DOHH2 (cell line): ENCODE measurements around the gene HIPK2.

ENCODE experiments used
- H3F3A ChIP-seq: fragments of 200-600 bp; sonication (generic), shearing (Covaris generic); 2 replicates; pipeline ENCODE4 v1.6.0; 2016; ENCODE audit warnings: antibody characterized with exemption, mild to moderate bottlenecking; ENCODE audit not compliant: control insufficient read depth, insufficient read depth
- H3K27ac ChIP-seq: fragments of 200-600 bp; sonication (generic); 2 replicates; pipeline ENCODE4 v1.5.1; 2014; ENCODE audit warnings: low read depth, mild to moderate bottlenecking, low read length, moderate library complexity
- H3K27me3 ChIP-seq: fragments of 200-600 bp; sonication (generic); 2 replicates; pipeline ENCODE4 v1.6.1; 2014; ENCODE audit warnings: mild to moderate bottlenecking, low read length, mixed read lengths; ENCODE audit not compliant: control insufficient read depth
- H3K36me3 ChIP-seq: fragments of 200-600 bp; sonication (generic); 2 replicates; pipeline ENCODE4 v1.6.1; 2014; ENCODE audit warnings: mild to moderate bottlenecking, low read length, moderate library complexity, mixed read lengths; ENCODE audit not compliant: control insufficient read depth
- H3K4me1 ChIP-seq: fragments of 200-600 bp; sonication (generic); 2 replicates; pipeline ENCODE4 v1.6.1; 2014; ENCODE audit warnings: mild to moderate bottlenecking, low read length, mixed read lengths; ENCODE audit not compliant: control insufficient read depth
- H3K4me2 ChIP-seq: fragments of 200-600 bp; sonication (generic); 2 replicates; pipeline ENCODE4 v1.6.0; 2014; ENCODE audit warnings: mild to moderate bottlenecking, low read length, moderate library complexity
- H3K4me3 ChIP-seq: fragments of 200-600 bp; sonication (generic); 2 replicates; pipeline ENCODE4 v1.5.1; 2014; ENCODE audit warnings: mild to moderate bottlenecking, low read length, mixed read lengths
- H3K79me2 ChIP-seq: fragments of 200-600 bp; sonication (generic); 2 replicates; pipeline ENCODE4 v1.6.1; 2014; ENCODE audit warnings: mild to moderate bottlenecking, low read length, mixed read lengths; ENCODE audit not compliant: control insufficient read depth
- H3K9me2 ChIP-seq: fragments of 200-600 bp; sonication (generic); replicated peaks from 2 replicates; pipeline ENCODE4 v1.6.1; 2014; ENCODE audit warnings: mild to moderate bottlenecking, low read length, mixed read lengths; ENCODE audit not compliant: control insufficient read depth
- H3K9me3 ChIP-seq: fragments of 200-600 bp; sonication (generic); 2 replicates; pipeline ENCODE4 v1.6.1; 2014; ENCODE audit warnings: antibody characterized with exemption, low read length, mixed read lengths; ENCODE audit not compliant: control insufficient read depth, insufficient read depth
- H4K20me1 ChIP-seq: fragments of 200-600 bp; sonication (generic); 2 replicates; pipeline ENCODE4 v1.6.0; 2014; ENCODE audit warnings: low read depth, mild to moderate bottlenecking, antibody characterized with exemption, low read length, moderate library complexity; ENCODE audit not compliant: control insufficient read depth, insufficient read depth
- EZH2phosphoT487 ChIP-seq: fragments of 200-600 bp; sonication (generic); IDR thresholded peaks from 2 replicates; pipeline ENCODE4 v1.6.1; 2017; ENCODE audit warnings: borderline replicate concordance, mild to moderate bottlenecking, antibody characterized with exemption, low read length, moderate library complexity, mixed read lengths
- TF ChIP-seq, protein P1 (sequence below): fragments of 200-600 bp; sonication (generic); IDR thresholded peaks from one replicate; pipeline ENCODE4 v1.5.1; 2014; ENCODE audit warnings: antibody characterized with exemption, mild to moderate bottlenecking, low read depth, low read length; ENCODE audit not compliant: poor library complexity, severe bottlenecking

HIPK2 gene

GRCh38 chr7:139681463-139681755 lies 96.4 kb downstream of the HIPK2 start:
- H3F3A ChIP-seq, result no peaks in the 10 kb centered on the region
- H3K27ac ChIP-seq, result no peak overlapping the region
- no peak overlapping the region for H3K4me3 ChIP-seq
- H4K20me1 ChIP-seq, result no peaks in the 10 kb centered on the region
- TF ChIP-seq, protein P1, sequence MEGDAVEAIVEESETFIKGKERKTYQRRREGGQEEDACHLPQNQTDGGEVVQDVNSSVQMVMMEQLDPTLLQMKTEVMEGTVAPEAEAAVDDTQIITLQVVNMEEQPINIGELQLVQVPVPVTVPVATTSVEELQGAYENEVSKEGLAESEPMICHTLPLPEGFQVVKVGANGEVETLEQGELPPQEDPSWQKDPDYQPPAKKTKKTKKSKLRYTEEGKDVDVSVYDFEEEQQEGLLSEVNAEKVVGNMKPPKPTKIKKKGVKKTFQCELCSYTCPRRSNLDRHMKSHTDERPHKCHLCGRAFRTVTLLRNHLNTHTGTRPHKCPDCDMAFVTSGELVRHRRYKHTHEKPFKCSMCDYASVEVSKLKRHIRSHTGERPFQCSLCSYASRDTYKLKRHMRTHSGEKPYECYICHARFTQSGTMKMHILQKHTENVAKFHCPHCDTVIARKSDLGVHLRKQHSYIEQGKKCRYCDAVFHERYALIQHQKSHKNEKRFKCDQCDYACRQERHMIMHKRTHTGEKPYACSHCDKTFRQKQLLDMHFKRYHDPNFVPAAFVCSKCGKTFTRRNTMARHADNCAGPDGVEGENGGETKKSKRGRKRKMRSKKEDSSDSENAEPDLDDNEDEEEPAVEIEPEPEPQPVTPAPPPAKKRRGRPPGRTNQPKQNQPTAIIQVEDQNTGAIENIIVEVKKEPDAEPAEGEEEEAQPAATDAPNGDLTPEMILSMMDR, result no peak
- no peak for TF ChIP-seq EZH2phosphoT487
- peaks cover 8% of the 10 kb centered on the region for H3K27me3 ChIP-seq
- no peaks in the 10 kb centered on the region for H3K36me3 ChIP-seq
- H3K9me3 ChIP-seq, result no peaks in the 10 kb centered on the region
- H3K79me2 ChIP-seq, result no peaks in the 10 kb centered on the region
- no peak overlapping the region for H3K4me2 ChIP-seq
- H3K4me1 ChIP-seq, result no peaks in the 10 kb centered on the region
- no peaks in the 10 kb centered on the region for H3K9me2 ChIP-seq

DNA sequence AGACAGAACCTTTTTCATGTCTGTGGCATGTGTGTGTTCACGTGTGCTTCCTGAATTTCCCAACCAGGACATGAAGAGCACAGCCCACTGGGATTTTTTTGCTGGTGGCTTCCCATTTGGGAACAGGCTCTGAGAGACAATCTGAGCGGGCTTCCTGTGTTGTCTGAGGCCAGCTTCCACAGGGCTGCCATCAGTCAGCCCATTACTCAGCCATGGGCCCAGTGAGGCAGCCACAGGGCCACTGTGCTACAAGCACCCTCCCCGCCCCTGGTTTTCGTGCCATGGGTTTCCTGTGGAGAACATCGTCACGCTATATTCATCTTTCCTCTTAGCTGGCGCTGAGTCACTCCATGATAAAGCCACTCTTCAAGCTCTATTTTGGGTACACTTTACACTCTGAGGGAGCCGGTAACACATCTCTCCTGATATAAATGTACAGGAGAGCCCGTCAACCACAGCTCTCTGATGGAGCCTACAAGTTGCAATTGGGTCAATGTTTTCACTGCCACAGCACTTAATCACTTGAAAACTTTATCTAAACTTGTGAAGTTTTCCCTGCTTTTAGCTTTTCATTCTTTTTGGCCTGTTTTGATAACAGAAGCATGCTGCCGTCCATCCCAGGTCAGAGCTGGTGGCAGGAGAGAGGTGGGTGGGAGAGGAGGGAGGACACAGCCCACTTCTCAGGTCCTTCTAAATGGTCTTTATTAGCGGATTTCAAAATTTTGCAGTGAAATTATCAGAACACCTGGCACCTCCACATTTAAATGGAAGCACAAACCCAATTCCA lies 96.9 kb downstream of the HIPK2 start:
- Histone ChIP-seq H3K27me3 (peaks cover 12% of the 10 kb centered on the region), H3K27ac (no peak overlapping the region), H3K4me3 (no peak overlapping the region), H3K4me2 (no peak overlapping the region), H3K9me3 (no peaks in the 10 kb centered on the region), H4K20me1 (no peaks in the 10 kb centered on the region), H3K9me2 (no peaks in the 10 kb centered on the region), H3K36me3 (no peaks in the 10 kb centered on the region), H3K4me1 (no peaks in the 10 kb centered on the region), H3F3A (no peaks in the 10 kb centered on the region), H3K79me2 (no peaks in the 10 kb centered on the region)
- no peak for TF ChIP-seq EZH2phosphoT487
- TF ChIP-seq, protein P1, result no peak

DNA sequence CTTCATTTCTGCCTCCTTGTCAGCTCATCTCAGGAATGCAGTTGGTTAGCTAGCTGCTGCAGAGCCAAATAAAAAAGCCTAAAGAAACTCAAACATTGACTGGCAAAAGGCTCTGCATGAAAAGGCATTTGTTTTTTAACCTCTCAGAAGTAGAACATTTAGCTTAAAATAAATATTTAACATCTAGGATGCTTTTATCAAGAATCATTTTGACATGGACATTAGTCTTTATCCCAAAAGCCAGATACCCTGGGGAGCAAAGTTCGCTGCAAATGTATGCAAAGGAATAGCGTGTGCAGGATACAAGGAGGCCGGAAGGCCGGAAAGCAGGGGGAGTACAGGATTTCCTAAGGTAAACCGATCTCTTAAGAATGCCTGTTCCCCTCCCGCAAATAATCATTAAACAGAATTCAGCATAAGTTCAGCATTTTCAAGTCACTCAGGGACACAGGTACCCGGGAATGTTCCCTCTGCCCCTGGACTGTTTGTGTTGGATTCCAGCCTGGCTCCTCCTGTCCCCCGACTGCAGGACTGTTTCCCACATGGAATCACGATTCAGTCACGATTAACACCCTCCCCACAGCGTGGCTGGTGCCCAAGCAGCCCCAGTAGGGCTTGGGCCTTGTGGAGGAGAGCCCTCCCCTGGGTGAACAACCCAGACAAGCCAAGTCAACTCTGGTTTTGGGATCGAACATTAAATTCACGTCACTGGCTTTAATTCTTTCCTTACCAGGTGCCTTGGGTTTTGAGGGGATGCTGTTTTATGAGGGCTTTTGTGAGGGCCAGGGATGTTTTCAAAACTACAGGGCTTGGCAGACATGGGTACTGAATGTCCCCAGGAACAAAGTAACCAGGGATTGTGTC lies 97.8 kb downstream of the HIPK2 start:
- no peaks in the 10 kb centered on the region for H3K4me1 ChIP-seq
- H3F3A ChIP-seq, result no peaks in the 10 kb centered on the region
- H3K79me2 ChIP-seq, result no peaks in the 10 kb centered on the region

More for the DNA sequence above, 97.8 kb downstream of the HIPK2 start:
- Histone ChIP-seq H3K27ac (no peak overlapping the region), H3K27me3 (peaks cover 21% of the 10 kb centered on the region), H3K4me3 (no peak overlapping the region), H3K36me3 (no peaks in the 10 kb centered on the region), H3K9me3 (no peaks in the 10 kb centered on the region), H4K20me1 (no peaks in the 10 kb centered on the region), H3K9me2 (no peaks in the 10 kb centered on the region), H3K4me2 (no peak overlapping the region)
- TF ChIP-seq EZH2phosphoT487, result no peak
- TF ChIP-seq, protein P1, result no peak
